Esophagus squamous epithelium (tissue), 4 donors: Measurements from ENCODE around the gene TPK1.

ENCODE experiments used
- POLR2A ChIP-seq, 4 donors: fragments of 450-650 bp; IDR thresholded peaks; one replicate each; pipeline ENCODE4 v1.6.1; 2017; ENCODE audit warnings: antibody characterized with exemption in 4 of 4, mild to moderate bottlenecking in 4 of 4, moderate library complexity in 3 of 4
- TF ChIP-seq, protein P1 (sequence below), 6 experiments: fragments of 450-650 bp in 4 of 6; fragments of 200-600 bp in 2 of 6; sonication (generic) in 2 of 6; IDR thresholded peaks; one replicate each; pipeline ENCODE4 v1.5.1; 2016 to 2019; ENCODE audit warnings: antibody characterized with exemption in 6 of 6, mild to moderate bottlenecking in 4 of 6, moderate library complexity in 4 of 6

DNA sequence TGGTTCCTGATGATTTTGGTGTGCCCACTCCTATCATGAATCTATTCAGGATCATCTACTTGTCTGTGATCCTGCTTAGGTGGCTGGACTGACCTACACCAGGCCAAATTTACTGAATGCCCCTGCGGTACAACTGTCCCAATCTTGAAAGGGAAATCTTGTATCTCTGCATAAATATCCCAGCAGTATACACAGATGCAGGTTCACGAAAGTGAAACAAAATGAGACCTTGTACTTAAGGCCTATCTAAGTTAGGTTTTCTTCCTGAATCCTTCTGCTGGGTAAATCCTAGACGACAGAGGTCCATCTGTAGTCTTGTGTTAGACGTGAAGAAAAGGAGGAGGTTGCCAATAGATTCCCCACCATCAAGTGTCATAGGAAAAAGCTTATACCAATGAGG, 346.9 kb downstream of the TPK1 start:
- TF ChIP-seq, protein P1, sequence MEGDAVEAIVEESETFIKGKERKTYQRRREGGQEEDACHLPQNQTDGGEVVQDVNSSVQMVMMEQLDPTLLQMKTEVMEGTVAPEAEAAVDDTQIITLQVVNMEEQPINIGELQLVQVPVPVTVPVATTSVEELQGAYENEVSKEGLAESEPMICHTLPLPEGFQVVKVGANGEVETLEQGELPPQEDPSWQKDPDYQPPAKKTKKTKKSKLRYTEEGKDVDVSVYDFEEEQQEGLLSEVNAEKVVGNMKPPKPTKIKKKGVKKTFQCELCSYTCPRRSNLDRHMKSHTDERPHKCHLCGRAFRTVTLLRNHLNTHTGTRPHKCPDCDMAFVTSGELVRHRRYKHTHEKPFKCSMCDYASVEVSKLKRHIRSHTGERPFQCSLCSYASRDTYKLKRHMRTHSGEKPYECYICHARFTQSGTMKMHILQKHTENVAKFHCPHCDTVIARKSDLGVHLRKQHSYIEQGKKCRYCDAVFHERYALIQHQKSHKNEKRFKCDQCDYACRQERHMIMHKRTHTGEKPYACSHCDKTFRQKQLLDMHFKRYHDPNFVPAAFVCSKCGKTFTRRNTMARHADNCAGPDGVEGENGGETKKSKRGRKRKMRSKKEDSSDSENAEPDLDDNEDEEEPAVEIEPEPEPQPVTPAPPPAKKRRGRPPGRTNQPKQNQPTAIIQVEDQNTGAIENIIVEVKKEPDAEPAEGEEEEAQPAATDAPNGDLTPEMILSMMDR (IDR thresholded peaks at IDR 0.05), result no peak
- TF ChIP-seq POLR2A (IDR thresholded peaks at IDR 0.05), result no peak
